Retinal pigment epithelial cell (primary cell): ENCODE data around the gene IMPG2.

Experiments used
- DNase-seq: peaks from one replicate; pipeline ENCODE4 v3.0.0-alpha.2; 2010; ENCODE audit warnings: low read depth
- H3K4me3 ChIP-seq: 2 replicates; pipeline ENCODE4 v1.5.1; 2011; ENCODE audit warnings: mild to moderate bottlenecking, low read length, control low read depth, moderate library complexity
- CTCF ChIP-seq: conservative IDR thresholded peaks from 2 replicates; pipeline ENCODE4 v1.5.1; 2011; ENCODE audit warnings: low read depth, low read length, control low read depth, inconsistent platforms

The IMPG2 gene

DNA sequence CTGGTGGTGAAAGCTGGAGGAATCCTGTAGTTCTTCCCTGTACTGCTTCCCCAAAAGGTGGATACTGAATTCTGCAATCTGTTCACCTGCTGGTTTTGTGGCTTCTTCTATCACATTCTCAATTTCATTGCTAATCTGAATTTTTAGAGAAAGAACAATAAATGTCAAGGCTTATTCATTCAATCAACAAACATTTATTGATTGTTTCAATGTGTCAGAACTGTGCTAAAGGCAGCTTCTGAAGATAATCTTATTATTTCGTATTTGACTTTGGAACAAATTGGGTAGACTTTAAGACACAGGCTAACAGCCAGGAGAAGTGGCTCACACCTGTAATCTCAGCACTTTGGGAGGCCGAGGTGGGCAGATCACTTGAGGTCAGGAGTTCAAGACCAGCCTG lies 46.8 kb downstream of the IMPG2 start:
- TF ChIP-seq CTCF = no peak
- DNase-seq = no peak

DNA sequence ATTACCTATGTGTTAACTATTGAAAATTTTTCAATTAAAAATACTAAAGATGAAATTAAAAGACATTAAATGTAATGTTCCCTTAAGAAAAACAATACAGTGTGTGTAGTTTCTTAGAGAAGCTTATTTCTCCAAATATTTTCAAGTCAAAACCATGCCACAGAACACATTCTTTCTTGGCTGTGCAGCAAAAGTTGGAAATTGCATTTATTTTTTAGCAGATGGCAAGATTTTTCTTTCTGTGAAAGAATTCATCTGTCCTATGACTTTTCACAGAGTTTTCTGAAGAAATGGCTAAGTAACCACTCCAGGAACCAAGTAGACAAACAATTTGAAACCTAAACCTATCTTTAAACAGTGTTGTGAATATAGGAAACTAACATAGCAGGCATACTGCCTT lies 47.2 kb downstream of the IMPG2 start:
- no peak for DNase-seq
- no peak for TF ChIP-seq CTCF
- no peak overlapping the region for H3K4me3 ChIP-seq

More for the DNA sequence above, 46.8 kb downstream of the IMPG2 start:
- no peak overlapping the region for H3K4me3 ChIP-seq

- DNase-seq = no peak
Measured at GRCh38 chr3:101271728-101272127, 48.6 kb downstream of the IMPG2 start.

DNA sequence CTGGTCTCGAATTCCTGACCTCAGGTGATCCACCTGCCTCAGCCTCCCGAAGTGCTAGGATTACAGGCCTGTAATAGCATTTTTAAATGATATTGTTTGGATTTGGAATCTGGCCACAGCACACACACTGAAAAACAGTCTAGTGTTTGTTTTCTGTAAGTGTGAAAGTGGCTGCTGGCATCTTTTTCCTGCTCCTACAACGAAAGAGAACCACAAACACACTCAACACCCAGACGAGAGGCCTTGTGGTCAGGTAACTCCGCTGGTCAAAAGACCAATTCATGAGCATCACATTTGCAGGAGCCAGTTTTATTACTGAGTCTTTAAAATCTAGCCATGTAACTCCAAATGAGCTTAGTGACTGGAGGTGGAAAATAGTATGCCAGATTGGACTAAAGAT lies 50.2 kb downstream of the IMPG2 start:
- TF ChIP-seq CTCF = no peak
- DNase-seq = no peak
- no peak overlapping the region for H3K4me3 ChIP-seq

More at GRCh38 chr3:101271728-101272127, 48.6 kb downstream of the IMPG2 start:
- H3K4me3 ChIP-seq = no peak overlapping the region
- TF ChIP-seq CTCF = no peak

DNA sequence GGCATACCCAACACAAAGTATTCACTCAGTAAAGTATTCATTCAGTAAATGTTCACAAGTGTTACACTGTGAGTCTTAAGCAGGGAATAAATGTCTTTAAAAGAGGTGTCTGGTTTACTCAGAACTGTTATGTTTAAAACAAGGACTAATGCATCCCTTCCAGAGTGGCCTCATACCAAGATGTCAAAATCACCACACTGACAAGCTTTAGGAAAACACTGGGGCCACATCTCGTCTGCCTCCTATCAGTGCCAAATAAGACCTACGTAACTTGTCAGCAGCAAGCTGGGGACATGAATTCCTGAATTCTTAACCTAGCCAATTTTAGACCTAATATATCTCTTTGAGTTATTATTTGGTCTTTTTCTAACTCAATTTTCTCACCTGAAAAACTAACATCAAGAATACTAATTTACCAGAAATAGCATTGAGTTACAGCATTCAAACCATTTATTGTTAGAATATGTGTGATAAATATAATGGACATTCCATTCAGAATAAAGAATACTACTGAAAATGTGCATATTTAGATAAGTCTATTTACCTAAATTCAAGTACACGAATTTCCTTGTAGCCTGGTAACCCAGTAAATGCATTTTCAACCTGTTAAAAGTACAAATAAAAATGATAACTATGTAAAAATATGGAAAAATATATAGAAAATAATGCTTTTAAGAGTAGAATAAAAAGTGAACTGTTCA lies 51.3 kb downstream of the IMPG2 start:
- no peak for TF ChIP-seq CTCF

GRCh38 chr3:101268141-101268540 lies 52.2 kb downstream of the IMPG2 start:
- no peak overlapping the region for H3K4me3 ChIP-seq
- no peak for TF ChIP-seq CTCF
- no peak for DNase-seq

More for the DNA sequence above, 51.3 kb downstream of the IMPG2 start:
- H3K4me3 ChIP-seq = no peak overlapping the region
- DNase-seq = no peak

DNA sequence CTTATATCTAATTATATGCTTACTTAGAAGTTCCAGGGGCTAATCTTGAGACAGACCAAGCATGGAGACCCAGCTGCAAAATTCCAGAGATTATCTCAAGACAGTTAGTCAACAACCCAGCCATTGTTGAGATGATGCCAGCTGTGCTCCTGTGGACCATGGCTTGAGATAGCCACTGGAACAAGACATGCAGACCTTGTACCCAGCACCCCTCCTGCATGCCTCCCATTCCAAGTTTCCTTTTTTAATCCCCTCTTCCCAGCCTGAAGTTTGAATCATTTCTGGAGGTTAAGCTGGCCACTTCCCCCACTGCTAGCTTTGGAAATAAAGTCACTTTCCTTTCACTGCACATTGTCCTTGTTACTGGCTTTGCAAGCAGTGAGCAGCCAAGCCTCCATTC lies 53.8 kb downstream of the IMPG2 start:
- TF ChIP-seq CTCF = no peak
- no peak overlapping the region for H3K4me3 ChIP-seq
- no peak for DNase-seq
